IPS-11a (cell line): ENCODE measurements around the gene ZBED3.
"Not testable (repeated sequence)": the region's sequence is repeated elsewhere in the genome, so short reads cannot be mapped to it uniquely, and the experiment has no call there.

Source experiments
- H3K4me3 ChIP-seq: one replicate; pipeline ENCODE4 v1.5.1; 2013; ENCODE audit warnings: low read depth, low read length, control low read depth

Gene ZBED3

DNA sequence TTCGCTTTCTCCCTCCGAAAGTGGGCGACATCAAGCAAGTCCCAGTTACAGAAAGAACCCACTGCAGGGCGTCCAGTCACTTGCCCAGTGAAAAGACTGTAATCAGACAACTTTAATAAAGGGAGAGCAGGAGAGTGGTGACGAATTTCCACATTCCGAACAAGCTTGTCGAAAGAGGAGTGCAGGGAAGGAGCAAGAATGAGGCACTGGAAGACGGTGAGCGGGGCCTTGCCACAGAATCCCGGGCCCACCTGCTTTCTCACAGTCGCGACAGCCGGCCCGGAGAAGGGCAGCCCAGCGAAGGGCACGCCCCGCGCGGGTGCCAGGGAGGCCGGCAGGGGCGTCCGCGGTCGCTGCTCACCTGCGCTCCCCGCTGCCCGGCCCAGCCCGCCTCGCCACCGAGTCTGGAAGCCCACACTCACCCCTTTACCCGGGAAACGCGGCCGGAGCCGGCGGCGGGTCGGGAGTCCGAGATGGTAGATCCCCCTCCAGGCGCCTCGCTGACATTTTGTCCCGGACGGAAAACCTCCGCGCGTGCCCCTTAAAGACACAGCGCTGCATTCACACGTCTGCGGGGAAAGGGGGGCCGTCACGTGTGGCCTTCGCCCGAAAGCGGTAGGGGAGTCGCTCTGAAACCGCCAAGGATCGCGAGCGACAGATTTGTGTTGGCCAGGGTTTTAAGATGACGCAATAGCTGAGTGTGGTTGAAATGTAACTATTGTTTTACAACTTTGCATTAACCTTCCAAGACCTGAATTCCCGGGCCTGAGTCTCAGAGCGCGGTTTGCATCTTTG lies at the start of gene ZBED3:
Gene ZBED3 (minus strand): TSS at position 597 of the 795 bp plus-strand sequence. CDS start 9,407 bp downstream, outside the sequence.
- peak within 1 kb of the TSS; percentile 78 for H3K4me3 ChIP-seq

DNA sequence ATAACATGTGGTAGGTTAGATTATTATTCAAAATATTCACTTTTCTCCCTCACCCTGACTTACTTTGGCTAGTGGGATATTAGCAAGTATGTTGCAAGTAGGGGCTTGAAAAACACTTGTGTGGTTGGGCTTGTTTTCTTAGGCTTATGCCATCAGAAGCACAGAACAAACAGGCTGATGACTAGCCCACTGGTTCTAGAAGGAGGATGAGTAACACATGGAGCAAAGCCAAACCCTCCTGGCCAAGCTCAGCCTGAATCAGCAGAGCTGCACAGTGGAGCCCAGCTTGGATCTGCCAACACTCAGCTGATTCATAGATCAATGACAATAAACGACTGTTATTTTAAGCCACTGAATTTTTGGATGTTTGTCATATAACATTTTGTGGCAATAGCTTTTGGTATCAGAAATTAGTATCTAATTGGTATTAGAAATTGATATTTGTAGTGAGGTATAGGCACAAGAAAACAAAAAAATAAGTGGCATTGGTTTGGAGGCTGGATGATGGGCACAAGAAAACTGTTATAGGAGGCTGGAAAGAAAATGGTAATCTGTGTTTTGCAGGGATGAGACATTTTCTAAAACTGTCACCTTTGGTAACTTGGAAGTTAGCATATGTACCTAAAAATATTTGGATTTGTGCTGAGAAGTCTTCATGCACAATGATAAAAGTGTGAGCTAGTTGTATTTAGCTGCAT lies 46.1 kb upstream of the ZBED3 start:
- no peak overlapping the region for H3K4me3 ChIP-seq

- no peak overlapping the region for H3K4me3 ChIP-seq
Observed at GRCh38 chr5:77131361-77131760, 44.3 kb upstream of the ZBED3 start.

GRCh38 chr5:77129391-77129990 lies 42.4 kb upstream of the ZBED3 start:
- no peak overlapping the region for H3K4me3 ChIP-seq

- H3K4me3 ChIP-seq, result no peak overlapping the region
Observed at GRCh38 chr5:77128411-77129061, 41.5 kb upstream of the ZBED3 start.

GRCh38 chr5:77123057-77123456 lies 36.0 kb upstream of the ZBED3 start:
- no peak overlapping the region for H3K4me3 ChIP-seq

- H3K4me3 ChIP-seq, result no peak overlapping the region
Observed at GRCh38 chr5:77120706-77121105, 33.6 kb upstream of the ZBED3 start.

DNA sequence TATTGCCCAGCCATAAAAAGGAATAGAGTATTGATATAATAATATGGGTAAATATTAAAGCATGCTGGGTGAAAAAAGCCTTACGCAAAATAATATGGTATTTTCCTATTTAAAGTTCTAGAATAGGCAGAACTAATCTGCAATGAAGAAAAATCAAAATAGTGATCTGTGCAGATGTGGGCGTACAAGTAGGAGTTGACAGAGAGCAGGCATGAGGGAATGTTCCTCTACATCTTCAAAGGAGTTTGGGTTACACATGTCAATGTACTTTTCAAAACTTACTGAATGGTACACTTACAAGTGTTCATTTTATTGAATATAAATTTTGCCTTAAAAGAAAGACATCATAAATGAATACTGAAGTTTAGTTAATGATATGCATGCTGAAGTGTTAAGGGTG lies 33.0 kb upstream of the ZBED3 start:
- no peak overlapping the region for H3K4me3 ChIP-seq

- no peak overlapping the region for H3K4me3 ChIP-seq
Observed at GRCh38 chr5:77117161-77117560, 30.1 kb upstream of the ZBED3 start.

- not testable (repeated sequence) for H3K4me3 ChIP-seq
Observed at GRCh38 chr5:77107035-77107434, 19.9 kb upstream of the ZBED3 start.

DNA sequence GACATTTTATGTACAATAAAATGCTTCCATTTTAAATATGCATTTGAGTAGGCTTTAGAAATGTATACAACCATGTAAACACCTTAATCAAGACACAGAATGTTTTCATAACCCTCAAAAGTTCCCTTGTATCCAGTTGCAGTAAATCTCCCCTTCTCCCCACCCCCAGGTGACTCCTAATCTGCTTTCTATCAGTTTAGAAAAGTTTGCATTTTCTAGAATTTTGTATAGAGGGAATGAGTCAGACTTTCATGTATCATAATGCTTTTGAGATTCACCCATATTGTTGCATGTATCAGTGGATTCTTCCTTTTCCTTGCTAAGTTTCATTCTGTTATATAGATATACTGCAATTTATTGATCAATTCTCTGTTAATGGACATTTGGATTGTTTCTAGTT lies 17.7 kb upstream of the ZBED3 start:
- H3K4me3 ChIP-seq, result no peak overlapping the region

DNA sequence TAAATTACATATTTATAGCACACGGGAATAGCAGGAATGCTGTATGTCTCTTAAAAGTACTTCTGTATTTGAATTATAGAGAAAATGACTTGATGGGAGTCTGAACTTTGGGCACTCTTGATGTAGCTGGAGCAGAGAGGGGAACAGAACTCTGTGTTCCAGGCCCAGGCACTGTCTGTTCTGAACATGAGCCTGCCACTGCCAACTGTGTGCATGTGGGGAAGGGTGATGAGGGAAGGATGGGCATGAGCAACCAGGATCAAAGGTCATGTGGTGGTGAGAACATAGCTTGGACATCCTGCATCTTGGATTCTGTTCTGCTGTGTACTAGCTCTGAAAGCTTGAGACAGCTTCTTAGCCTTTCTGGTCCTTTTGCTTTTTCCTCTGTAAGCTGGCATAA lies 16.4 kb upstream of the ZBED3 start:
- H3K4me3 ChIP-seq, result no peak overlapping the region

DNA sequence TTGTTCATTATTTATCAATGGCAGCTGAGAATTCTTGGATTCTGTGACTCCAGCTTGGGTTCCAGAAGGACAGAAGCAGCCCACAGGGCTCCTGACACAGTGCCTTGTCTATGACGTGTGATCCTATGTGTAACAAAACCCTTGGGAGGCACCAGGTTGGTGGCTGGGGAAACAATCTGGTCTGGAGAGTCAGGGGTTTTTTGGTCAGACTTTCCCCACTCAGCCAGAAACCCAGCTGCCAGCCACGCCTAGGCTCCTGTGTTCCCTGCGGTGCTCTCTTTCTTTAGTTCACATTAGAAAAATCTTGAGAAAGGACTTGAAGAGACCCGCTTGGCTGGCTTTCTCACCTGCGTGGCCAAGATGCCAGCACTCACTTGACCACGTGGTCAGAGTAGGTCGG lies 15.5 kb upstream of the ZBED3 start:
- H3K4me3 ChIP-seq, result no peak overlapping the region

- no peak overlapping the region for H3K4me3 ChIP-seq
Observed at GRCh38 chr5:77101298-77101697, 14.2 kb upstream of the ZBED3 start.

GRCh38 chr5:77095189-77095588 lies 8.1 kb upstream of the ZBED3 start:
- no peak overlapping the region for H3K4me3 ChIP-seq

DNA sequence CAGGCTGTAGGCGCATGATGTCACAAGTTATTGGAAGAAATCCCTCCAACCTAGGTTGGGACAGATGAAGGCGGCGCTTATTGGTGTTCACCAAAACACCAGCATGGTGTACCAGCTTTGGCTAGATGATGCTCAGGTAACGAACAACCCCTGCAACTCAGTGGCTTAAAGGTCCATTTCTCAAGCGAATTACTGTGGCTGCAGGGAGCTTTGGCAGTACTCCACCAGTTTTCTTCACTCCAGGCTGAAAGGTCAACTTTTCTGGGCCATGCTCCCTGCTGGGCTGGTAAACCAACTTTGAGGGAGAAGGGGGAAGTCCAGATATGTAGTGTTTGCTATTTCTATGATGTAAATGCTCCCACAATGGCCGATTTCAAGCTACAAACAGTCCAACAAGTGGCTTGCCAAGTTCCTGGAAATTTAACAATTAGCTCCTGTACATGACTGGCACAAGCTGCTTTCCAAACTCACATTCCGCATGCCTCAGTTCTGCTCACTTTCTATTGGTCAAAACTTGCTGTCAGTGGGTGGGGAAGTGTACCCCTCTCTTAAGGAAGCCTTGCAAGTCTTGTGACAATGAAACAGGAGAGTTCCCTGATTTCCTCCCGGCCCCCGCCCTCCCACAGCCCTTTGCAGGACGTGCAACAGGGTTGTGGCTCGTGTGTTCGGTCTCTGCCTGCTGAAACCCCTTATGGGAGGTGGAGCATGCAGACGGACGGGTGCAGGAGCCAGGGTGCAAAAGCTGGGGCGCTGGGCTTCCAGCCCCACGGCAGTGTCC lies 588 bp upstream of the ZBED3 start:
- peak overlapping the region; percentile 78 for H3K4me3 ChIP-seq

GRCh38 chr5:77086368-77086688 lies 757 bp downstream of the ZBED3 start:
- peak overlapping the region; percentile 78 for H3K4me3 ChIP-seq

DNA sequence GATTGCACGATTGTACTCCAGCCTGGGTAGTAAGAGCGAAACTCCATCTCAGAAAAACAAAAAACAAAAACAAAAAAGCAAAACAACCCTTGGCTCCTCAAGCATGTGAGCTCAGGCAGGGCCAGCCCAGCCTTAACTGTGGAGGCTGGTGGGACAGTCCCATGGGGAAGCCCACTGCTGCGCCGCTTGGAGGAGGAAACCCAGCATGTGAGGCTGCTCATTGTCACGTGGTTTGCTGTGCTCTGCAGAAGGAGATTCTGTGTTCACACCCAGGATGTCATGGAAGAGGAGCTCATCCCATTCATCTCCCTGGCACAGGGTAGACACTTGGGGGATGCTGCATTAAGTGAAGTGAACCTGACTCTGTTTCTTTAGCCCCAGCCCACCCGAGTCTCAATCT lies 4.0 kb downstream of the ZBED3 start:
- no peak overlapping the region for H3K4me3 ChIP-seq

GRCh38 chr5:77082280-77082679 lies 4.8 kb downstream of the ZBED3 start:
- no peak overlapping the region for H3K4me3 ChIP-seq

- no peak overlapping the region for H3K4me3 ChIP-seq
Observed at GRCh38 chr5:77080905-77081304, 6.2 kb downstream of the ZBED3 start.

DNA sequence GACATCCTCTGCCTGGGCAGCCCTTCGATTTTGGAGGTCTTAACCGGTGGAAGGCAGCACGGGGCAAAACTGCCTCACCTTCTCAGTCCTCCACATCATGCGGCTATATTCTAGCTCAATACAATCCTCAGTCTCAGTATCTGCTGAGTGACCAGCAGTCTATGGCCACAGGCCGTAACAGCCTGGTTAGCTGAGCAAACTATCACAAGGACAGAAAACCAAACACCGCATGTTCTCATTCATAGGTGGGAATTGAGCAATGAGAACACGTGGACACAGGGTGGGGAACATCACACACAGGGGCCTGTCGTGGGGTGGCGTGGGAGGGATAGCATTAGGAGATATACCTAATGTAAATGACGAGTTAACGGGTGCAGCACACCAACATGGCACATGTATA lies 6.6 kb downstream of the ZBED3 start:
- H3K4me3 ChIP-seq, result not testable (repeated sequence)
